Measurements from ENCODE around the gene SLAMF8.

GRCh38 chr1:159869173-159869572, 42.5 kb downstream of the SLAMF8 start:
- TF ChIP-seq POLR2A (IDR thresholded peaks at IDR 0.05) (no peak), POLR2AphosphoS5 (IDR thresholded peaks at IDR 0.05) (no peak), EP300 (IDR thresholded peaks at IDR 0.05) (no peak)
- TF ChIP-seq, protein P1, sequence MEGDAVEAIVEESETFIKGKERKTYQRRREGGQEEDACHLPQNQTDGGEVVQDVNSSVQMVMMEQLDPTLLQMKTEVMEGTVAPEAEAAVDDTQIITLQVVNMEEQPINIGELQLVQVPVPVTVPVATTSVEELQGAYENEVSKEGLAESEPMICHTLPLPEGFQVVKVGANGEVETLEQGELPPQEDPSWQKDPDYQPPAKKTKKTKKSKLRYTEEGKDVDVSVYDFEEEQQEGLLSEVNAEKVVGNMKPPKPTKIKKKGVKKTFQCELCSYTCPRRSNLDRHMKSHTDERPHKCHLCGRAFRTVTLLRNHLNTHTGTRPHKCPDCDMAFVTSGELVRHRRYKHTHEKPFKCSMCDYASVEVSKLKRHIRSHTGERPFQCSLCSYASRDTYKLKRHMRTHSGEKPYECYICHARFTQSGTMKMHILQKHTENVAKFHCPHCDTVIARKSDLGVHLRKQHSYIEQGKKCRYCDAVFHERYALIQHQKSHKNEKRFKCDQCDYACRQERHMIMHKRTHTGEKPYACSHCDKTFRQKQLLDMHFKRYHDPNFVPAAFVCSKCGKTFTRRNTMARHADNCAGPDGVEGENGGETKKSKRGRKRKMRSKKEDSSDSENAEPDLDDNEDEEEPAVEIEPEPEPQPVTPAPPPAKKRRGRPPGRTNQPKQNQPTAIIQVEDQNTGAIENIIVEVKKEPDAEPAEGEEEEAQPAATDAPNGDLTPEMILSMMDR (IDR thresholded peaks at IDR 0.05) = no peak

Data from upper lobe of left lung (tissue), 4 donors.